ENCODE data around the gene SETDB2. TPM values are rescaled to one million over a fixed set of nuclear protein-coding genes. Genes with fewer than 3 reads are reported as not detected.

Gene SETDB2
- total and polyA plus RNA-seq, 2 donors (not counting 3 experiments of a cell fraction or from before 2014, with no cell fraction given): 1.5 to 5.6 TPM

DNA sequence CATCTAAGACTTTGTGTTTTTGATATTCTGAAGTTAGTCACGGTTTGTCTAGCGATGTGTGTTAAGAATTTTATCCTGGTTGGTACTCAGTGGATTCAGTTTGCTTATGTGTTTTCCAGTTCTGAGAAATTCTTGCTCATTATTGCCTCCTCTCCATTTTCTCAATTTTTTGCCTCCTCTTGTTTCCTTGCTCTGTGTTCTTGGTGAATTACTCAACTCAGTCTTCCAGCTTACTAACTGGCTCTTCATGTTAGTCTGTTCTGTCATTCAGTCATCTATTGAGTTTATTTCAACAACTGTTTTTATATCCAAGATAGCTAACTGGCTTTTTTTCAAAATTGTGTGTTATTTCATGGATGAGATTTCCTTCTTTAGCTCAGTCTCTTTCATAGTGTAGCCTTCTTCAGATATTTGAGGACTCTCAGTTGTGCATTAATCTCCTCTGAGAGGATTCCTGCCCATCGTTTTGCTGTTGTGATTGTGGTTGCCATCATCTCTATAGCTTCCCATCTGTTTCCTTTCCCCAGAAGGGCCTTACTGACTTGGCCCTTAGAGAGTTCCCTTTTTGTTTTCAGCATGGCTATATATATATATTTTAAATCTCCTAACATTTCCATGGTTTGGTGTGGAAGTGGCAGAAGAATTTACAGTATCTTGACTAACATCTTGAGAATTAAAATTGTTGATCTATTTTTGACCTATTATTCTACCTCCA is 6.2 kb downstream of the SETDB2 start:
- BruUV-seq (replicated peaks): no TSS peak
- H3K4me1 ChIP-seq (ENCODE audit: control insufficient read depth, extremely low read depth, insufficient read depth, low read length): peaks cover 2% of the 10 kb centered on the region
- FAIRE-seq (no peak), DNase-seq (ENCODE audit: low read depth, low spot score) (no peak)
- H4K20me1 ChIP-seq (replicated peaks; ENCODE audit: control insufficient read depth, extremely low read depth, insufficient read depth, low read length): peaks cover under 1% of the 10 kb centered on the region
- H3K27ac ChIP-seq (ENCODE audit: insufficient read depth, low read depth, low read length): no peak overlapping the region
- dilution Hi-C loops (cut with MboI; ENCODE audit: extremely low pct_ligation_motif_present, low sequenced_read_pairs) (no loop called here), intact Hi-C loops (cut with micrococcal nuclease) (no loop called here)
- H3K79me2 ChIP-seq (ENCODE audit: control insufficient read depth, insufficient read depth, low read length): no peaks in the 10 kb centered on the region
- TF ChIP-seq POLR2A (IDR thresholded peaks at IDR 0.05; ENCODE audit: low read depth, low read length) (no peak), MYC (IDR thresholded peaks at IDR 0.05; ENCODE audit: low read depth, low read length) (no peak), CTCF (IDR thresholded peaks at IDR 0.05; ENCODE audit: extremely low read depth in 1 of 2, insufficient read depth in 1 of 2, low read depth in 1 of 2, low read length in 2 of 2) (no peak), FOS (IDR thresholded peaks at IDR 0.05; ENCODE audit: borderline replicate concordance, insufficient read depth, low read length) (no peak), POLR2AphosphoS5 (IDR thresholded peaks at IDR 0.05; ENCODE audit: insufficient read depth, low read depth, low read length) (no peak), GATA2 (IDR thresholded peaks at IDR 0.05; ENCODE audit: insufficient read depth, insufficient read length, low read depth, low read length) (no peak), JUN (IDR thresholded peaks at IDR 0.05; ENCODE audit: borderline replicate concordance, insufficient read depth, insufficient read length, low read depth) (no peak), EZH2 (IDR thresholded peaks at IDR 0.05; ENCODE audit: borderline replicate concordance, low read depth, low read length, severe bottlenecking) (no peak)
- TF ChIP-seq, protein P1, sequence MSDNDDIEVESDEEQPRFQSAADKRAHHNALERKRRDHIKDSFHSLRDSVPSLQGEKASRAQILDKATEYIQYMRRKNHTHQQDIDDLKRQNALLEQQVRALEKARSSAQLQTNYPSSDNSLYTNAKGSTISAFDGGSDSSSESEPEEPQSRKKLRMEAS (IDR thresholded peaks at IDR 0.05; ENCODE audit: insufficient read depth, insufficient read length): no peak
- H2AFZ ChIP-seq (ENCODE audit: low read depth, low read length): no peak overlapping the region
- ChIA-PET POLR2A (no interaction called here), CTCF (interaction anchor here (0.8 kb wide), 1 partner anchor 14 kb away, joined by 3 read pairs; no protein-coding TSS in a partner anchor)
- H3K27me3 ChIP-seq (ENCODE audit: control insufficient read depth in 2 of 2, insufficient read depth in 2 of 2, low read length in 2 of 2): peaks cover 0 to 2% of the 10 kb centered on the region in 2 experiments
- no peak overlapping the region for H3K9ac ChIP-seq (replicated peaks; ENCODE audit: extremely low read depth, insufficient read depth, low read length)
- no peaks in the 10 kb centered on the region for H3K36me3 ChIP-seq (ENCODE audit: control insufficient read depth in 2 of 2, extremely low read depth in 1 of 2, insufficient read depth in 2 of 2, low read length in 2 of 2)
- no peaks in the 10 kb centered on the region for H3K9me3 ChIP-seq (replicated peaks; ENCODE audit: control insufficient read depth, insufficient read depth, low read length)
- no peak overlapping the region for H3K4me2 ChIP-seq (ENCODE audit: insufficient read depth, low read length)
- H3K4me3 ChIP-seq (replicated peaks in 1 of 3; ENCODE audit: insufficient read depth in 1 of 3, low read depth in 1 of 3, low read length in 3 of 3): no peak overlapping the region
- no peaks in the 10 kb centered on the region for H3K9me1 ChIP-seq (replicated peaks; ENCODE audit: control insufficient read depth, extremely low read depth, insufficient read depth, low read length)
